GM18502 (cell line): ENCODE measurements around the gene PBX2.
"Not testable (repeated sequence)": the region's sequence is repeated elsewhere in the genome, so short reads cannot be mapped to it uniquely, and the experiment has no call there.

Experiments used
- ATAC-seq: cut with Tn5 transposase; IDR thresholded peaks from one replicate; pipeline ENCODE4 v1.9.1; 2021; ENCODE audit warnings: mild to moderate bottlenecking; ENCODE audit not compliant: unreplicated experiment, poor library complexity

The PBX2 gene

GRCh38 chr6:32152769-32153563, 37.0 kb downstream of the PBX2 start:
- no peak for ATAC-seq

GRCh38 chr6:32151863-32152768, 37.9 kb downstream of the PBX2 start, which contains the start of gene PRRT1:
Gene PRRT1 (minus strand): TSS chr6:32151939. CDS start chr6:32151827, 112 bp downstream.
- no peak for ATAC-seq

- no peak for ATAC-seq
Measured at GRCh38 chr6:32151181-32151862, 38.7 kb downstream of the PBX2 start.

GRCh38 chr6:32149932-32150870, 39.8 kb downstream of the PBX2 start:
- ATAC-seq, result no peak

- ATAC-seq, result no peak
Measured at GRCh38 chr6:32149092-32149755, 40.8 kb downstream of the PBX2 start.

- ATAC-seq, result no peak
Measured at GRCh38 chr6:32148289-32149091, 41.5 kb downstream of the PBX2 start.

GRCh38 chr6:32147401-32148132, 42.4 kb downstream of the PBX2 start:
- ATAC-seq, result no peak

GRCh38 chr6:32146687-32147086, 43.3 kb downstream of the PBX2 start:
- ATAC-seq, result no peak

GRCh38 chr6:32146287-32146686, 43.7 kb downstream of the PBX2 start:
- ATAC-seq, result no peak

- not testable (repeated sequence) for ATAC-seq
Measured at GRCh38 chr6:32144238-32144637, 45.8 kb downstream of the PBX2 start.

- no peak for ATAC-seq
Measured at GRCh38 chr6:32140420-32141046, 49.5 kb downstream of the PBX2 start.

- no peak for ATAC-seq
Measured at GRCh38 chr6:32139590-32139989, 50.4 kb downstream of the PBX2 start.

- no peak for ATAC-seq
Measured at GRCh38 chr6:32137454-32137853, 52.5 kb downstream of the PBX2 start.
